Gastroesophageal sphincter (tissue), 4 donors: Measurements from ENCODE around the gene RMND1. TPM values are rescaled to one million over a fixed set of nuclear protein-coding genes. Genes with fewer than 3 reads are reported as not detected.
"Not testable (repeated sequence)": the region's sequence is repeated elsewhere in the genome, so short reads cannot be mapped to it uniquely, and the experiment has no call there.

Experiments
- ATAC-seq: fragments of 150-250 bp; one replicate; pipeline ENCODE4 v1.9.1; 2016; ENCODE audit warnings: mild to moderate bottlenecking, moderate library complexity
- H3K27ac ChIP-seq, 4 donors: fragments of 200-600 bp; sonication (generic) in 3 of 4; 1 replicate in 3 of 4; 2 replicates in 1 of 4; pipeline ENCODE4 v1.5.1; 2016 to 2019
- H3K27me3 ChIP-seq: fragments of 200-600 bp; sonication (generic); one replicate; pipeline ENCODE4 v1.5.1; 2019
- H3K36me3 ChIP-seq, 2 donors: fragments of 200-600 bp; sonication (generic); one replicate each; pipeline ENCODE4 v1.5.1; 2019; ENCODE audit warnings: control low read depth in 1 of 2
- H3K4me1 ChIP-seq, 3 donors: fragments of 200-600 bp; sonication (generic); 1 replicate in 2 of 3; 2 replicates in 1 of 3; pipeline ENCODE4 v1.5.1; 2016 to 2019; ENCODE audit warnings: control low read depth in 2 of 3
- H3K4me3 ChIP-seq, 2 donors: fragments of 200-600 bp; sonication (generic); one replicate each; pipeline ENCODE4 v1.5.1; 2019; ENCODE audit warnings: mild to moderate bottlenecking in 1 of 2, moderate library complexity in 1 of 2
- H3K9me3 ChIP-seq, 3 donors: fragments of 200-600 bp; sonication (generic); one replicate each; pipeline ENCODE4 v1.5.1; 2017 to 2019; ENCODE audit warnings: control low read depth in 2 of 3
- EP300 ChIP-seq: sonication (generic); formaldehyde crosslinking; IDR thresholded peaks from one replicate; pipeline ENCODE4 v1.6.1; 2017; ENCODE audit warnings: antibody characterized with exemption, mild to moderate bottlenecking
- POLR2A ChIP-seq, 2 donors: fragments of 450-650 bp; IDR thresholded peaks; one replicate each; pipeline ENCODE4 v1.6.1; 2017; ENCODE audit warnings: antibody characterized with exemption in 2 of 2, mild to moderate bottlenecking in 2 of 2, moderate library complexity in 1 of 2
- POLR2AphosphoS5 ChIP-seq: sonication (generic); formaldehyde crosslinking; IDR thresholded peaks from one replicate; pipeline ENCODE4 v1.6.1; 2017; ENCODE audit warnings: antibody characterized with exemption
- WGBS, 2 donors: methylation state at CpG; one replicate each; pipeline ENCODE4 v1.1.5; 2018; ENCODE audit warnings: low coverage in 1 of 2; 5-methylcytosine and 5-hydroxymethylcytosine counted together
- total RNA-seq, 4 donors: library from RNA; depleted of rRNA; stranded (reverse); fragments of >200 nt; gene quantifications; one replicate each; pipeline ENCODE4 v1.1.0, GENCODE V29; 2016
- TF ChIP-seq, protein P1 (sequence below), 4 experiments: fragments of 200-600 bp in 2 of 4; fragments of 450-650 bp in 2 of 4; sonication (generic) in 1 of 4; IDR thresholded peaks; one replicate each; pipeline ENCODE4 v1.5.1; 2017 to 2019; ENCODE audit warnings: antibody characterized with exemption in 4 of 4, mild to moderate bottlenecking in 2 of 4, moderate library complexity in 2 of 4

The RMND1 gene
- total RNA-seq, 4 donors from 2014 or later, result 13.2 to 17.8 (median 14.1) TPM

GRCh38 chr6:151387175-151387970 lies 64.6 kb downstream of the RMND1 start:
- TF ChIP-seq POLR2AphosphoS5 (no peak), POLR2A (IDR thresholded peaks at IDR 0.05) (no peak), EP300 (no peak)
- TF ChIP-seq, protein P1, sequence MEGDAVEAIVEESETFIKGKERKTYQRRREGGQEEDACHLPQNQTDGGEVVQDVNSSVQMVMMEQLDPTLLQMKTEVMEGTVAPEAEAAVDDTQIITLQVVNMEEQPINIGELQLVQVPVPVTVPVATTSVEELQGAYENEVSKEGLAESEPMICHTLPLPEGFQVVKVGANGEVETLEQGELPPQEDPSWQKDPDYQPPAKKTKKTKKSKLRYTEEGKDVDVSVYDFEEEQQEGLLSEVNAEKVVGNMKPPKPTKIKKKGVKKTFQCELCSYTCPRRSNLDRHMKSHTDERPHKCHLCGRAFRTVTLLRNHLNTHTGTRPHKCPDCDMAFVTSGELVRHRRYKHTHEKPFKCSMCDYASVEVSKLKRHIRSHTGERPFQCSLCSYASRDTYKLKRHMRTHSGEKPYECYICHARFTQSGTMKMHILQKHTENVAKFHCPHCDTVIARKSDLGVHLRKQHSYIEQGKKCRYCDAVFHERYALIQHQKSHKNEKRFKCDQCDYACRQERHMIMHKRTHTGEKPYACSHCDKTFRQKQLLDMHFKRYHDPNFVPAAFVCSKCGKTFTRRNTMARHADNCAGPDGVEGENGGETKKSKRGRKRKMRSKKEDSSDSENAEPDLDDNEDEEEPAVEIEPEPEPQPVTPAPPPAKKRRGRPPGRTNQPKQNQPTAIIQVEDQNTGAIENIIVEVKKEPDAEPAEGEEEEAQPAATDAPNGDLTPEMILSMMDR (IDR thresholded peaks at IDR 0.05), result no peak
- Histone ChIP-seq H3K27me3 (no peaks in the 10 kb centered on the region), H3K4me3 (no peak overlapping the region), H3K4me1 (peaks cover 4 to 43% (median 4%) of the 10 kb centered on the region in 3 donors), H3K27ac (peak overlapping the region in 3 of 4 donors; percentile 22 to 100 (median 100)), H3K9me3 (no peaks in the 10 kb centered on the region), H3K36me3 (peaks cover 0 to 6% of the 10 kb centered on the region in 2 donors)
- WGBS, 2 donors, result 74 to 89% methylated on average over 6 to 11 of the region's 11 CpGs
- ATAC-seq, result no peak

DNA sequence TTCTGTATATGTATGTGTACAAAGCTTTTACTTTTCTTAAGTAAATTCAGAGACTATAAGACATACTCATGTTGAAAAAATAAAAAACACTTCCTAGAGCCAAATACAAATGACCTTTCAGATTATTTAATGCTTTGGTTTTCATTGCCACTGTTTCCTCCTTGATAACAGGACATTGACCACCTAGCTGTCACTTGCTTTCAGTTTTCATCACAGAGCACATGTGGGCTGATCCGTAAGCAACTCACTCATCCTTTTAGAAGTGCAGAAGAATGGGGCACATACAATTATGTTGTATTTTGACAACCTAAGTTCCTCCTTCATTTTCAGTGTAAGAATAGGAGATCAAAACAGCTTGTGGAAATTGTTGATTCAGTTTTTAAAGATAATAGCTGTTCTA lies 66.7 kb downstream of the RMND1 start:
- no peak overlapping the region for H3K4me3 ChIP-seq
- peaks cover 0 to 49% (median 4%) of the 10 kb centered on the region in 3 donors for H3K4me1 ChIP-seq
- peaks cover 0 to 6% of the 10 kb centered on the region in 2 donors for H3K36me3 ChIP-seq
- no peaks in the 10 kb centered on the region for H3K9me3 ChIP-seq
- ATAC-seq, result no peak
- H3K27me3 ChIP-seq, result no peaks in the 10 kb centered on the region
- no peak for TF ChIP-seq POLR2AphosphoS5
- no peak for TF ChIP-seq POLR2A (IDR thresholded peaks at IDR 0.05)
- TF ChIP-seq EP300, result no peak
- TF ChIP-seq, protein P1 (IDR thresholded peaks at IDR 0.05), result no peak
- H3K27ac ChIP-seq, result no peak overlapping the region
- 75 to 80% methylated on average over 1 of the region's 1 CpG for WGBS, 2 donors

GRCh38 chr6:151384151-151384550 lies 67.8 kb downstream of the RMND1 start:
- Histone ChIP-seq H3K27ac (no peak overlapping the region), H3K4me1 (peaks cover 0 to 47% (median 4%) of the 10 kb centered on the region in 3 donors), H3K36me3 (peaks cover 0 to 6% of the 10 kb centered on the region in 2 donors), H3K4me3 (no peak overlapping the region), H3K9me3 (no peaks in the 10 kb centered on the region), H3K27me3 (no peaks in the 10 kb centered on the region)
- TF ChIP-seq EP300 (no peak), POLR2A (IDR thresholded peaks at IDR 0.05) (no peak)
- ATAC-seq, result no peak
- WGBS, 2 donors, result 69 to 93% methylated on average over 3 to 5 of the region's 5 CpGs

DNA sequence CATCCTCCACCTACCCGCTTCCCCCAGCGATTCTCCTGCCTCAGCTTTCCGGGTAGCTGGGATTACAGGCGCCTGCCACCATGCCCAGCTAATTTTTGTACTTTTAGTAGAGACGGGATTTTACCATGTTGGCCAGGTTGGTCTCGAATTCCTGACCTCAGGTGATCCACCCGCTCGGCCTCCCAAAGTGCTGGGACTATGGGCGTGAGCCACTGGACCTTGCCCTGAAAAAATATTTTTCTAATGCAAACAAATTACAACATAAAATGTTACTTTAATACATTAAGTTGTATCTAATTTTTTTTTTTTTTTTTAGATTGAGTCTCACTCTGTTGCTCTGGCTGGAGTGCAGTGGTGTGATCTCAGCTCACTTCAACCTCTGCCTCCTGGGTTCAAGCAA lies 69.3 kb downstream of the RMND1 start:
- H3K27me3 ChIP-seq, H3K4me3 ChIP-seq, H3K36me3 ChIP-seq, H3K9me3 ChIP-seq, ATAC-seq, H3K27ac ChIP-seq: not testable (repeated sequence)
- 100% methylated on average over 2 to 8 of the region's 9 CpGs for WGBS, 2 donors
- H3K4me1 ChIP-seq, result peaks cover 0 to 32% (median 0%) of the 10 kb centered on the region in 3 donors

- TF ChIP-seq, protein P1 (IDR thresholded peaks at IDR 0.05), result no peak
- TF ChIP-seq EP300 (no peak), POLR2AphosphoS5 (no peak)
- whole genome bisulfite sequencing, 2 donors, result 82 to 90% methylated on average over 4 of the region's 4 CpGs
- Histone ChIP-seq H3K4me1 (peaks cover 0 to 26% (median 0%) of the 10 kb centered on the region in 3 donors), H3K27me3 (no peaks in the 10 kb centered on the region), H3K4me3 (no peak overlapping the region), H3K36me3 (peaks cover 0 to 6% of the 10 kb centered on the region in 2 donors), H3K27ac (no peak overlapping the region), H3K9me3 (no peaks in the 10 kb centered on the region)
- no peak for ATAC-seq
These were observed 70.2 kb downstream of the RMND1 start for GRCh38 chr6:151381722-151382121.

- 100% methylated on average over 1 of the region's 1 CpG for WGBS, 2 donors
- Histone ChIP-seq H3K36me3 (peaks cover 0 to 6% of the 10 kb centered on the region in 2 donors), H3K27ac (peak overlapping the region in 1 of 4 donors; percentile 25), H3K27me3 (no peaks in the 10 kb centered on the region), H3K4me3 (no peak overlapping the region), H3K4me1 (peaks cover 0 to 26% (median 0%) of the 10 kb centered on the region in 3 donors), H3K9me3 (no peaks in the 10 kb centered on the region)
- no peak for ATAC-seq
- TF ChIP-seq POLR2AphosphoS5 (no peak), POLR2A (IDR thresholded peaks at IDR 0.05) (no peak), EP300 (no peak)
- TF ChIP-seq, protein P1 (IDR thresholded peaks at IDR 0.05), result no peak
These were observed 71.1 kb downstream of the RMND1 start for GRCh38 chr6:151380848-151381205.
